Measurements from ENCODE around the gene GCAT. TPM values are rescaled to one million over a fixed set of nuclear protein-coding genes. Genes with fewer than 3 reads are reported as not detected.

Gene GCAT
- total and polyA plus RNA-seq, 9 of the 15 experiments (the other 6 are each of a cell fraction or from before 2014, with no cell fraction given), result 1.9 to 69.9 (median 26.4) TPM

DNA sequence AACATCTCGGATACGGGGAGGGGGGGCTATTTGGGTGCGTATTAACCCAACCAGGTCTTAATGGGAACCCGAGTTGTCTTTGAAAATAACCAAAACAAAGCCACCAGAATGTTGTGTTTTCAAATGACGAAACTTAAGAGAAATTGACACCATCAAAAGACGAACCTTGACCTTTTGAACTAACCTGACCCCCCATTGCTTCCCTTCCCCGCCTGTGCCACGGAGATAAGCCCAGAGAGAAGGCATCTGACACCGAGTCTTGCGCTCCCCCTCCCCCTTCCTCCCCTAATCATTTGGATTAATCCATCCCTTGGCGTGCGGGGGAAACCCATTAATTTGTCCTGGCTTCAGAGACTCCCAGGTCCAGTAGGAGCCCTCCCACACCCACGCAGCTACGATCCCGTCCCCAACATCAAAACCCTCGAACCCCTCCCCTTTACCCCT is 4.5 kb upstream of the GCAT start (continued):
- TF ChIP-seq TAF9B (IDR thresholded peaks at IDR 0.05; ENCODE audit: partially characterized antibody) (peak; percentile 56), OTX1 (CRISPR knock-in tag; IDR thresholded peaks at IDR 0.05) (no peak), PCBP1 (IDR thresholded peaks at IDR 0.05; ENCODE audit: low read depth, low read length, poor library complexity, severe bottlenecking) (no peak), ILF3 (IDR thresholded peaks at IDR 0.05; ENCODE audit: borderline replicate concordance) (no peak), RBM14 (IDR thresholded peaks at IDR 0.05; ENCODE audit: borderline replicate concordance, insufficient read depth, low read depth, low read length) (no peak), PHF8 (IDR thresholded peaks at IDR 0.05; ENCODE audit: borderline replicate concordance, low read length) (no peak), ZKSCAN1 (IDR thresholded peaks at IDR 0.05; ENCODE audit: low read depth, low read length) (0 out of 2 replicates have a peak, but pooled peaks have one; percentile 31), CCAR2 (IDR thresholded peaks at IDR 0.05; ENCODE audit: low read depth, low read length) (no peak), CBFA2T2 (conservative IDR thresholded peaks at IDR 0.05) (peak; percentile 92), SMAD4 (CRISPR knock-in tag; conservative IDR thresholded peaks at IDR 0.05) (peak; percentile 52), CBFA2T3 (IDR thresholded peaks at IDR 0.05) (peak; percentile 96), EZH2 (IDR thresholded peaks at IDR 0.05; ENCODE audit: borderline replicate concordance, low read depth, low read length) (no peak), NEUROD1 (IDR thresholded peaks at IDR 0.05; ENCODE audit: borderline replicate concordance, low read depth, low read length, partially characterized antibody) (peak; percentile 74), TAL1 (IDR thresholded peaks at IDR 0.05) (peak; percentile 97), YBX1 (IDR thresholded peaks at IDR 0.05) (no peak), CEBPB (tag; IDR thresholded peaks at IDR 0.05) (peak; percentile 68), TBL1XR1 (IDR thresholded peaks at IDR 0.05; ENCODE audit: low read length in 2 of 2) (peak in 1 of 2 experiments; percentile 91; a peak in 2 of 4 replicates), NR2C1 (IDR thresholded peaks at IDR 0.05) (peak; percentile 83), NR2C1 (tag; IDR thresholded peaks at IDR 0.05) (peak; percentile 86), SMARCE1 (IDR thresholded peaks at IDR 0.05) (peak; percentile 93), HDGF (IDR thresholded peaks at IDR 0.05) (no peak)
- TF ChIP-seq, protein P1, sequence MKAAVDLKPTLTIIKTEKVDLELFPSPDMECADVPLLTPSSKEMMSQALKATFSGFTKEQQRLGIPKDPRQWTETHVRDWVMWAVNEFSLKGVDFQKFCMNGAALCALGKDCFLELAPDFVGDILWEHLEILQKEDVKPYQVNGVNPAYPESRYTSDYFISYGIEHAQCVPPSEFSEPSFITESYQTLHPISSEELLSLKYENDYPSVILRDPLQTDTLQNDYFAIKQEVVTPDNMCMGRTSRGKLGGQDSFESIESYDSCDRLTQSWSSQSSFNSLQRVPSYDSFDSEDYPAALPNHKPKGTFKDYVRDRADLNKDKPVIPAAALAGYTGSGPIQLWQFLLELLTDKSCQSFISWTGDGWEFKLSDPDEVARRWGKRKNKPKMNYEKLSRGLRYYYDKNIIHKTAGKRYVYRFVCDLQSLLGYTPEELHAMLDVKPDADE (conservative IDR thresholded peaks at IDR 0.05; ENCODE audit: control insufficient read depth, low read depth, low read length), result no peak
- TF ChIP-seq, protein P2, sequence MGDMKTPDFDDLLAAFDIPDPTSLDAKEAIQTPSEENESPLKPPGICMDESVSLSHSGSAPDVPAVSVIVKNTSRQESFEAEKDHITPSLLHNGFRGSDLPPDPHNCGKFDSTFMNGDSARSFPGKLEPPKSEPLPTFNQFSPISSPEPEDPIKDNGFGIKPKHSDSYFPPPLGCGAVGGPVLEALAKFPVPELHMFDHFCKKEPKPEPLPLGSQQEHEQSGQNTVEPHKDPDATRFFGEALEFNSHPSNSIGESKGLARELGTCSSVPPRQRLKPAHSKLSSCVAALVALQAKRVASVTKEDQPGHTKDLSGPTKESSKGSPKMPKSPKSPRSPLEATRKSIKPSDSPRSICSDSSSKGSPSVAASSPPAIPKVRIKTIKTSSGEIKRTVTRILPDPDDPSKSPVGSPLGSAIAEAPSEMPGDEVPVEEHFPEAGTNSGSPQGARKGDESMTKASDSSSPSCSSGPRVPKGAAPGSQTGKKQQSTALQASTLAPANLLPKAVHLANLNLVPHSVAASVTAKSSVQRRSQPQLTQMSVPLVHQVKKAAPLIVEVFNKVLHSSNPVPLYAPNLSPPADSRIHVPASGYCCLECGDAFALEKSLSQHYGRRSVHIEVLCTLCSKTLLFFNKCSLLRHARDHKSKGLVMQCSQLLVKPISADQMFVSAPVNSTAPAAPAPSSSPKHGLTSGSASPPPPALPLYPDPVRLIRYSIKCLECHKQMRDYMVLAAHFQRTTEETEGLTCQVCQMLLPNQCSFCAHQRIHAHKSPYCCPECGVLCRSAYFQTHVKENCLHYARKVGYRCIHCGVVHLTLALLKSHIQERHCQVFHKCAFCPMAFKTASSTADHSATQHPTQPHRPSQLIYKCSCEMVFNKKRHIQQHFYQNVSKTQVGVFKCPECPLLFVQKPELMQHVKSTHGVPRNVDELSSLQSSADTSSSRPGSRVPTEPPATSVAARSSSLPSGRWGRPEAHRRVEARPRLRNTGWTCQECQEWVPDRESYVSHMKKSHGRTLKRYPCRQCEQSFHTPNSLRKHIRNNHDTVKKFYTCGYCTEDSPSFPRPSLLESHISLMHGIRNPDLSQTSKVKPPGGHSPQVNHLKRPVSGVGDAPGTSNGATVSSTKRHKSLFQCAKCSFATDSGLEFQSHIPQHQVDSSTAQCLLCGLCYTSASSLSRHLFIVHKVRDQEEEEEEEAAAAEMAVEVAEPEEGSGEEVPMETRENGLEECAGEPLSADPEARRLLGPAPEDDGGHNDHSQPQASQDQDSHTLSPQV (IDR thresholded peaks at IDR 0.05), result 0 out of 2 replicates have a peak, but pooled peaks have one; percentile 12
- TF ChIP-seq, protein P3, sequence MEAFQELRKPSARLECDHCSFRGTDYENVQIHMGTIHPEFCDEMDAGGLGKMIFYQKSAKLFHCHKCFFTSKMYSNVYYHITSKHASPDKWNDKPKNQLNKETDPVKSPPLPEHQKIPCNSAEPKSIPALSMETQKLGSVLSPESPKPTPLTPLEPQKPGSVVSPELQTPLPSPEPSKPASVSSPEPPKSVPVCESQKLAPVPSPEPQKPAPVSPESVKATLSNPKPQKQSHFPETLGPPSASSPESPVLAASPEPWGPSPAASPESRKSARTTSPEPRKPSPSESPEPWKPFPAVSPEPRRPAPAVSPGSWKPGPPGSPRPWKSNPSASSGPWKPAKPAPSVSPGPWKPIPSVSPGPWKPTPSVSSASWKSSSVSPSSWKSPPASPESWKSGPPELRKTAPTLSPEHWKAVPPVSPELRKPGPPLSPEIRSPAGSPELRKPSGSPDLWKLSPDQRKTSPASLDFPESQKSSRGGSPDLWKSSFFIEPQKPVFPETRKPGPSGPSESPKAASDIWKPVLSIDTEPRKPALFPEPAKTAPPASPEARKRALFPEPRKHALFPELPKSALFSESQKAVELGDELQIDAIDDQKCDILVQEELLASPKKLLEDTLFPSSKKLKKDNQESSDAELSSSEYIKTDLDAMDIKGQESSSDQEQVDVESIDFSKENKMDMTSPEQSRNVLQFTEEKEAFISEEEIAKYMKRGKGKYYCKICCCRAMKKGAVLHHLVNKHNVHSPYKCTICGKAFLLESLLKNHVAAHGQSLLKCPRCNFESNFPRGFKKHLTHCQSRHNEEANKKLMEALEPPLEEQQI (IDR thresholded peaks at IDR 0.05), result peak; percentile 68; the same call in 1 of the 2 replicates
